BLaER1 (cell line): ENCODE measurements around the gene DPRX.

ENCODE experiments used
- H3K27ac ChIP-seq: shearing (Covaris generic); formaldehyde crosslinking; 2 replicates; pipeline ENCODE4 v1.8.1; 2022
- H3K27me3 ChIP-seq: shearing (Covaris generic); formaldehyde crosslinking; 2 replicates; pipeline ENCODE4 v1.8.1; 2022
- H3K36me3 ChIP-seq: shearing (Covaris generic); formaldehyde crosslinking; 2 replicates; pipeline ENCODE4 v1.8.1; 2022
- H3K4me1 ChIP-seq: shearing (Covaris generic); formaldehyde crosslinking; 2 replicates; pipeline ENCODE4 v1.8.1; 2022
- H3K4me2 ChIP-seq: shearing (Covaris generic); formaldehyde crosslinking; 2 replicates; pipeline ENCODE4 v1.8.1; 2022
- H3K4me3 ChIP-seq: shearing (Covaris generic); formaldehyde crosslinking; 2 replicates; pipeline ENCODE4 v1.8.1; 2022
- H3K9ac ChIP-seq: shearing (Covaris generic); formaldehyde crosslinking; 2 replicates; pipeline ENCODE4 v1.8.1; 2022
- H3K9me3 ChIP-seq: shearing (Covaris generic); formaldehyde crosslinking; 2 replicates; pipeline ENCODE4 v1.8.1; 2022
- H4K20me1 ChIP-seq: shearing (Covaris generic); formaldehyde crosslinking; 2 replicates; pipeline ENCODE4 v1.8.1; 2022
- Cebpa-rat ChIP-seq: shearing (Covaris generic); IDR thresholded peaks from 2 replicates; pipeline ENCODE4 v1.8.1; 2022

The DPRX gene

DNA sequence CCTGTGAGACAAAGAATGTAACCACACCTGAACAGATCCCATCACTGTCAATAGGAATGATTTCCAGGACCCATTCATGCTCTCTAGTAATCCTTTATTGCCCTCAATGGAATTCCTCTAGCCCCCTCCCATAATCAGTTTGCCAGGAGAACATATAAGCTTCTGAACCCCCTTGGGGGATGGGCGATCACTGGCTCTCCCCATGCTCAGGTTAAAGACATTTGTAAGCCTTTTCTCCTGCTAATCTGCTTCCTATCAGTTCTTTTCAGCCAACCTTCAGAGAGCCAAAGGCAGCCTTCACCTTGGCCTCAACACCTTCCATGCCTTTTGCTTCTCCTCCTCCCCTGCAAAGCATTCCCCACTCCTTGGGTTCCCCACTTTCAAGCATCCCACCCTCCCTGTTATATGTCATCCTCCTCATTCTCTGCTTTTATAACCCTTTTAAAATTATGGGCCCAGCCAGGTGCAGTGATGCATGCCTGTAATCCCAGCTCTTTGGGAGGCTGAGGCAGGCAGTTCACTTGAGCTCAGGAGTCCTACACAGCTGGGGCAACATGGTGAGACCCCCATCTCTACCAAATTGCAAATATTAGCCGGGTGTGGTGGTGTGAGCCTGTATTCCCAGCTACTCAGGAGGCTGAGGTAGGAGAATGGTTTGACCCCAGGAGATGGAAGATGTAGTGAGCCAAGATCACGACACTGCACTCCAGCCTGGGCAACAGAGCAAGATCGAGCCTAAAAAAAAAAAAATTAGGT lies 12.4 kb downstream of the DPRX start:
- Histone ChIP-seq H3K4me2 (no peak overlapping the region), H3K27me3 (no peaks in the 10 kb centered on the region), H3K9me3 (peaks cover 23% of the 10 kb centered on the region), H3K4me3 (no peak overlapping the region), H3K4me1 (no peaks in the 10 kb centered on the region), H3K36me3 (no peaks in the 10 kb centered on the region), H4K20me1 (no peaks in the 10 kb centered on the region), H3K27ac (no peak overlapping the region), H3K9ac (no peak overlapping the region)
- no peak for TF ChIP-seq Cebpa-rat

DNA sequence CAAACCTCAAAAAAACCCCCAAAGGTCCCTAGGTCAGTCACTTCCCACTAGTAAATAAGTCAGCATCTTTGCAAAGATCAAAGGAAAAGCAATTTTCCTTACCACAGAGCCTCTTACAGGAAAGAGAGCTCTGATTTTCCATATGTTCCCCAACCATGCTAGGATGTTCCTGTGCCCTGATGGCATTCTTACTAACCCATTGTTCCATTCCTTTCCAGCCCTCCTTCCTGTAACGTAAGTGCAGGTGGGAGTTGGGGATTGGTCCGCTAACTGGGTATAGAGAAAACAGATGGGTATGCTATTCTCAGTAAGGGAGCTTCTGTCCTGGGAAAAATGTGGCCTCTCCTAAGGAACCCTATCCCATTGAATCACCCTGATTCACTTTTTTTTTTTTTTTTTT lies 14.3 kb downstream of the DPRX start:
- no peak overlapping the region for H3K4me3 ChIP-seq
- H3K4me2 ChIP-seq = no peak overlapping the region
- H3K4me1 ChIP-seq = no peaks in the 10 kb centered on the region
- no peak for TF ChIP-seq Cebpa-rat
- no peaks in the 10 kb centered on the region for H3K27me3 ChIP-seq
- no peak overlapping the region for H3K27ac ChIP-seq
- no peaks in the 10 kb centered on the region for H4K20me1 ChIP-seq
- H3K9ac ChIP-seq = no peak overlapping the region
- H3K36me3 ChIP-seq = no peaks in the 10 kb centered on the region
- peaks cover 42% of the 10 kb centered on the region for H3K9me3 ChIP-seq

DNA sequence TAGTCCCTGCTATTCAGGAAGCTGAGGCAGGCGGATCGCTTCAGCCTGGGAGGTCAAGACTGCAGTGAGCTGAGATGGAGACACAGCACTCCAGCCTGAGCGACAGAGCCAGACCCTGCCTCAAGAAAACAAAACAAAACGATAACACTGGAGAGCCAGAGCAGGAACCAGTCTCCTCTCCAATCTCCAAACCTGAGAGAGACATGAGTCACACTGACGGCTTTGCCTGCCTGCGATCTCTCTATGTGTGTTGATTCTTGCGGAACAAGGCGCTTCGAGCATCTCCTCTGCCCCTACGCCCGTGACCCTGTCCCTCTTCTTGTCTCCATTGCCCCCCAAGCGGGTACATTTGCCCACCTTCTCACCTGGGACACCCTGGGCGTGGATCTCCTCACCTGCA lies 15.6 kb downstream of the DPRX start:
- Histone ChIP-seq H3K9me3 (peaks cover 54% of the 10 kb centered on the region), H3K4me2 (no peak overlapping the region), H4K20me1 (no peaks in the 10 kb centered on the region), H3K9ac (no peak overlapping the region), H3K27ac (no peak overlapping the region), H3K36me3 (no peaks in the 10 kb centered on the region), H3K4me1 (no peaks in the 10 kb centered on the region), H3K27me3 (no peaks in the 10 kb centered on the region), H3K4me3 (no peak overlapping the region)
- TF ChIP-seq Cebpa-rat = no peak

DNA sequence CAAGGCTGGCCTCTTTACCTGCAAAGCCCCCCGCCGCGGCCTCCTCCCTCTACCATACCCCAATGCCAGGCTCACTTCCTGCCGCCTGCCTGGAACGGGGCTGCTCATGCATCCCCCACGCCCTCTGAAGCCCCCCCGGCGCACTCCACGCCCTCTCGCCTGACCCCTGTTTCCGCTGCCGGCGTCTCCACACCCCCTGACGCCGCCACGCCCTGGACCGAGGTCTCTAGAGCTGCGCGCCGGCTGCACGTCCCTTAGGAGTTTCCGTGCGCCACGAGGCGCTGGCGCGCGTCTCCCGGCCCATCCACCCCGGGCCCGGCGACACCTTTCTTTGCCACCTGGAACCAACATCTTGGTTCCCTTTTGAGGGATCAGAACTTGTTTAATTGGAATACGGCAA lies 16.0 kb downstream of the DPRX start:
- H3K4me3 ChIP-seq = no peak overlapping the region
- peaks cover 58% of the 10 kb centered on the region for H3K9me3 ChIP-seq
- H3K9ac ChIP-seq = no peak overlapping the region
- no peak overlapping the region for H3K4me2 ChIP-seq
- no peaks in the 10 kb centered on the region for H3K27me3 ChIP-seq
- H3K4me1 ChIP-seq = no peaks in the 10 kb centered on the region
- no peak overlapping the region for H3K27ac ChIP-seq
- no peaks in the 10 kb centered on the region for H3K36me3 ChIP-seq
- no peaks in the 10 kb centered on the region for H4K20me1 ChIP-seq
- TF ChIP-seq Cebpa-rat = no peak

DNA sequence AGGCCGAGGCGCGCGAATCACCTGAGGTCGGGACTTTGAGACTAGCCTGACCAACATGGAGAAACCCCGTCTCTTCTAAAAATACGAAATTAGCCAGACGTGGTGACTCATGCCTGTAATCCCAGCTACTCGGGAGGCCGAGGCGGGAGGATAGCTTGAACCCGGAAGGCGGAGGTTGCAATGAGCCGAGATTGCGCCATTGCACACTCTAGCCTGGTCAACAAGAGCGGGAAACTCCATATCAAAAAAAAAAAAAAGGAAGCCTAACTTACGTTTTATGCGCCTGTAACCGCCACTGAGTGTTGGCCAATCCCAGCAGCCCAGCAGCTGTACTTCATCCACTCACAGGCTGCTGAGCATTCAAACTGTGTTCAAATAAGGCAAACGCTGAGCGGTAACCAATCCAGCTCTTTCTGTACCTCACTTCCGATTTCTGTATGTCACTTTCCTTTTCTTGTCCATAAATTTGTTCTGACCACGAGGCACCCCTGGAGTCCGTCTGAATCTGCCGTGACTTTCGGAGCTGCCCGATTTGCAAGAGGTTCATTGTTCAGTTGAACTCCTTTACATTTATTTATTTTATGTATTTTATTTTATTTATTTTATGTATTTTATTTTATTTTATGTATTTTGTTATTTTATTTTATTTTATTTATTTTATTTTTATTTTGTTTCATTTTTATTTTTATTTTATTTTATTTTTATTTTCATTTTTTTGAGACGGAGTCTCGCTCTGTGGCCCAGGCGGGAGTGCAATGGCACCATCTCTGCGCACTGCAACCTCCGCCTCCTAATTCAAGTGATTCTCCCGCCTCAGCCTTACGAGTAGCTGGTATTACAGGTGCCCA lies 18.2 kb downstream of the DPRX start:
- Histone ChIP-seq H3K4me2 (no peak overlapping the region), H3K27ac (no peak overlapping the region), H4K20me1 (no peaks in the 10 kb centered on the region), H3K4me3 (no peak overlapping the region), H3K9ac (no peak overlapping the region), H3K9me3 (peaks cover 78% of the 10 kb centered on the region), H3K27me3 (no peaks in the 10 kb centered on the region), H3K36me3 (no peaks in the 10 kb centered on the region), H3K4me1 (no peaks in the 10 kb centered on the region)
- no peak for TF ChIP-seq Cebpa-rat

DNA sequence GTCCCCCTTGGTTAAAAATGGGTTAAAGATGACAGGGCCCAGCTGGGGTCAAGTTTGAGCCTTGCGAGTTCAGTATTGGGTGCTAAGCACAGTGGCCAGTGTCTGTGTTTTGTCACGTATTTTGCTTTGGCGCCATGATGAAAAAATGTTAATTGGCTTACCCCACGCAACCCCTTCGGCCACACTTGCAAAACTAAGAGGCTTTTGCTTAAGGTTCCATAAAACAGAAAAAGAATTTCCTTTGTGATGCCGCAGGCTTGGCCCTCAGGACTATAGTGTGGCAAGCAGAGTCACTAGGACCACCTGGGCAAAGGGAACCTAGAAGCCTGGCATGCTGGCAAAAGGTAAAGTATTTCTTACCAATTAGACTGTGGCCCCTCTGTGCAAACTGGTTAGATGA lies 20.7 kb downstream of the DPRX start:
- H3K4me2 ChIP-seq = no peak overlapping the region
- no peak overlapping the region for H3K4me3 ChIP-seq
- H3K9ac ChIP-seq = no peak overlapping the region
- H3K36me3 ChIP-seq = no peaks in the 10 kb centered on the region
- TF ChIP-seq Cebpa-rat = no peak
- H3K27me3 ChIP-seq = no peaks in the 10 kb centered on the region
- no peaks in the 10 kb centered on the region for H4K20me1 ChIP-seq
- H3K27ac ChIP-seq = no peak overlapping the region
- H3K4me1 ChIP-seq = no peaks in the 10 kb centered on the region
- peaks cover 94% of the 10 kb centered on the region for H3K9me3 ChIP-seq

DNA sequence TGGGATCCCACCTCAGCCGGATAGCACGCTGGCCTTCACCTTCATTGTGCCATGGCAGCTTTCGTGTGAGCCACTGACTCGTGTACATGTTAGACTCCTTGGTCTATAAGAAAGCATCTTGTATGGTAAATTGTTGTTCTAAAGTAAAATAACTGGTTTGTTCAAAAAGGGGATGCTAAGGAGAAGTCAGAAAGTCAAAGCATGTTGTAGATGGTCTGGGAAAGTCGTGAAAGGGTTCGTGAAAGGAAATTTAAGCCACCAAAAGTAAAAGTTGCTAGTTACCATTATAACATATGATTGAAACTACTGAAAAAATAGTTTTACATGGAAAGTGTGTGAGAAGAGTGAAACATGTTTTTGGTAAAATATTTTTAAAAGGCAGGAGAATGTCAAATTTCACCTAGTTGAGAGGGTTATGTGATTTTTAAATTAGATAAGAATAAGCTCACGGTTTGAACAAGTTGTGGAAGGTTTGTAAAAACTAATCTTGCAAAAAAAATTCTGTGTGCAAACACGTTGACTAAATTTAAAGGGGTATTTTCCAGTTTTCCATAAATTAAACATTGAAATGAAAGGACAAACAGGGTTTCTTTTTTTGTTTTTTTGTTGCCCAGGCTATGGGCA lies 23.4 kb downstream of the DPRX start:
- TF ChIP-seq Cebpa-rat = no peak
- H3K9ac ChIP-seq = no peak overlapping the region
- H3K27ac ChIP-seq = no peak overlapping the region
- H4K20me1 ChIP-seq = no peaks in the 10 kb centered on the region
- H3K4me2 ChIP-seq = no peak overlapping the region
- no peak overlapping the region for H3K4me3 ChIP-seq
- H3K4me1 ChIP-seq = no peaks in the 10 kb centered on the region
- H3K36me3 ChIP-seq = no peaks in the 10 kb centered on the region
- H3K27me3 ChIP-seq = no peaks in the 10 kb centered on the region
- H3K9me3 ChIP-seq = peaks cover 74% of the 10 kb centered on the region

DNA sequence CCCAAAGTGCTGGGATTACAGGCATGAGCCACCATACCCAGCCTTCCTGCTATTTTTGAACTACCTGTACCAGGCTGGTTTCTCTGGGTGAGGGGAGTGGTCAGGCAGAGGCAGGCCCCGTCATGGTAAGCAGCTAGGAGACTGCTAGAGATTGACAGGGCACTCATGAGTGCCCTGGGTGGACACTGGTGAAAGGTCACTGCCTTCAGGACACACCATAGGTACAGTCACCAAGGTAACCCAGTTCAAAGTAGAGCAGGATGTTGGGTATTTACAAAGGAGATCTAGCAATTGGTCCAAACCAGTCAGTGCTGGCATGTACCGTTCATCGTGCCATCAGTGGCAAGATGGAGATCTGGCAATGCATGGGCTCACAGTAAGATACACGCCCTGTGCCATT lies 25.5 kb downstream of the DPRX start:
- Histone ChIP-seq H3K9me3 (peaks cover 52% of the 10 kb centered on the region), H3K27me3 (no peaks in the 10 kb centered on the region), H3K36me3 (no peaks in the 10 kb centered on the region), H3K4me1 (no peaks in the 10 kb centered on the region), H3K4me3 (no peak overlapping the region), H3K4me2 (no peak overlapping the region), H4K20me1 (no peaks in the 10 kb centered on the region), H3K27ac (no peak overlapping the region), H3K9ac (no peak overlapping the region)
- no peak for TF ChIP-seq Cebpa-rat

DNA sequence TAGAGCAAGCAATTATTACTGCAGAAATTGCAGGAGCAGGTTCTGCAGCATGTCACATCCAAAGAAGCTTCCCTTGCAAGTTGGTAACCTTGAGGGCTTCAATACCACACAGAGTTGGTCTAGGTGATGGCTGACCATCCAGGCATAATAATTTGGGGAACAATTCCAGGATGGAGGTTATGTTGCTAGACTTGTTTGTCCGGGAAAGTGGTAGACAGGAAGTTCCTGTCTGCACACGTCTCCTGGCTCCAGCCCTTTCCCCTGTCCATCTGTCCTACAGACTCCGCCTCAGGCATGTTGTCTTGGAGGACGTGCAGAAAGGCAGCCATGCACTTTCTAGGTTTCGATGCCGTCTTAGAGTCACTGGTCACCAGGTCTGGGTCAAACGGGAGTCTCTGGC lies 26.0 kb downstream of the DPRX start:
- H4K20me1 ChIP-seq = no peaks in the 10 kb centered on the region
- H3K4me2 ChIP-seq = no peak overlapping the region
- H3K9me3 ChIP-seq = peaks cover 48% of the 10 kb centered on the region
- H3K36me3 ChIP-seq = no peaks in the 10 kb centered on the region
- H3K27ac ChIP-seq = no peak overlapping the region
- no peaks in the 10 kb centered on the region for H3K27me3 ChIP-seq
- TF ChIP-seq Cebpa-rat = no peak
- no peaks in the 10 kb centered on the region for H3K4me1 ChIP-seq
- H3K4me3 ChIP-seq = no peak overlapping the region
- H3K9ac ChIP-seq = no peak overlapping the region

DNA sequence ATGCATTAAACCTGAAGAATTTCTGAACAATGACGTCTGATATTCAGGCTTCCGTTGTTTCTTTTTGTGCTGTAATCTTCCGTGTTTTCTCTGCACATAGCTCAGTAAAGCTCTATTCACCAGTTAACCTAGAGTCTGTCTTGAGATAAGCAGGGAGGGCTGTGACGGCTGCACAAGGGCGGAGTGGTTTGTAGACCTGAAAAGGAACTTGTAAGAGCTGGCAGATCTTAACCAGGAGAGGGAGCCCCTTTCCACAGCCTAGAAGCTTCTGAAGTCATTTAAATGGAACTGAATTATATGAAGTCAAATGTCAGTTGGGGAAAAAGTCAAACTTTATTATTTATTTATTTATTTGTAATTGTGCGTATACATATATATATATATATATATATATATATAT lies 27.5 kb downstream of the DPRX start:
- Histone ChIP-seq H3K36me3 (no peaks in the 10 kb centered on the region), H3K27ac (no peak overlapping the region), H3K4me1 (no peaks in the 10 kb centered on the region), H4K20me1 (no peaks in the 10 kb centered on the region), H3K9me3 (peaks cover 35% of the 10 kb centered on the region), H3K4me3 (no peak overlapping the region), H3K27me3 (no peaks in the 10 kb centered on the region), H3K4me2 (no peak overlapping the region), H3K9ac (no peak overlapping the region)
- no peak for TF ChIP-seq Cebpa-rat
